Retinal pigment epithelial cell (primary cell): ENCODE measurements around the gene PDE11A.
A peak's percentile ranks its signal among the peaks of the same experiment; 100 is the strongest.

Experiments
- DNase-seq: peaks from one replicate; pipeline ENCODE4 v3.0.0-alpha.2; 2010; ENCODE audit warnings: low read depth
- H3K4me3 ChIP-seq: 2 replicates; pipeline ENCODE4 v1.5.1; 2011; ENCODE audit warnings: mild to moderate bottlenecking, low read length, control low read depth, moderate library complexity
- CTCF ChIP-seq: conservative IDR thresholded peaks from 2 replicates; pipeline ENCODE4 v1.5.1; 2011; ENCODE audit warnings: low read depth, low read length, control low read depth, inconsistent platforms

The PDE11A gene

GRCh38 chr2:177610813-177611212 lies 461.8 kb downstream of the PDE11A start:
- H3K4me3 ChIP-seq, result no peak overlapping the region
- no peak for TF ChIP-seq CTCF
- no peak for DNase-seq

GRCh38 chr2:177606636-177607035 lies 465.9 kb downstream of the PDE11A start:
- no peak overlapping the region for H3K4me3 ChIP-seq
- no peak for DNase-seq
- no peak for TF ChIP-seq CTCF

- peak; percentile 81 for TF ChIP-seq CTCF
- peak; percentile 25 for DNase-seq
- peak overlapping the region; percentile 18 for H3K4me3 ChIP-seq
Observed at GRCh38 chr2:177604271-177605065, 468.1 kb downstream of the PDE11A start.

GRCh38 chr2:177603768-177604167 lies 468.8 kb downstream of the PDE11A start:
- no peak for TF ChIP-seq CTCF
- DNase-seq, result no peak
- H3K4me3 ChIP-seq, result no peak overlapping the region

- DNase-seq, result no peak
- H3K4me3 ChIP-seq, result no peak overlapping the region
- TF ChIP-seq CTCF, result no peak
Observed at GRCh38 chr2:177603181-177603580, 469.4 kb downstream of the PDE11A start.

- no peak for TF ChIP-seq CTCF
Observed at GRCh38 chr2:177602611-177603164, 469.9 kb downstream of the PDE11A start.

GRCh38 chr2:177600917-177601316 lies 471.7 kb downstream of the PDE11A start:
- no peak for TF ChIP-seq CTCF
- no peak for DNase-seq
- H3K4me3 ChIP-seq, result no peak overlapping the region

More at GRCh38 chr2:177602611-177603164, 469.9 kb downstream of the PDE11A start:
- DNase-seq, result no peak
- H3K4me3 ChIP-seq, result no peak overlapping the region
